GM19351 (cell line): Measurements from ENCODE around the gene SWI5.
"Not testable (repeated sequence)": the region's sequence is repeated elsewhere in the genome, so short reads cannot be mapped to it uniquely, and the experiment has no call there.

Experiments
- ATAC-seq: cut with Tn5 transposase; IDR thresholded peaks from one replicate; pipeline ENCODE4 v1.9.1; 2021; ENCODE audit warnings: mild to moderate bottlenecking, moderate library complexity; ENCODE audit not compliant: unreplicated experiment

SWI5 gene

DNA sequence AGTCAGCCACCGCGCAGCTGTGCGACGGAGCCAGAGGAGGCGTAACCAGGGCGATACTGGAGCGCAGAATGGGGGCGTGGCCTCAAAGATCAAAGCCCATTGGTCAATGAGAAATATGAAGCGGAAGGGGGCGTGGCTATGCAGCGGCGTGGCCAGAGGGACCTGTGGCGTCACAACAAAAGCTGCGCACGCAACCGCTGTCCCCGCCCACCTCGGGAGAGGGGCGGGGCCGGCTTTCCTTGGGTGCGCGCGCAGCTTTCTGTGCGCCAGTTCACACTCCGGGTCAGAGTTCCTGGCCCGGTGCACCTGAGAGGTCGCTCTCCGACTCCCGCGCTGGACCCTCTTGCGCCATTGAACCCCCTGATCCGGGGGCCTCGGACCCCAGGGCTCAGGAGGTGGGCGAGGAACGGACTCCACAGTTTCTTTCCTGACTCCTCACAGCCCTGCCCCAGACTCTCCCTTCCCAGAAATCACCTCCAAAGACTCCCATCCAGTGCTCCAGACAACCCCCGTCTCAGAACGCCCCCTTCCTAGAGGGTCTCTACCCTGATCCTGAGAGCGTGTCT, at the start of gene SWI5:
Gene SWI5 (plus strand): TSS at position 269 of the 566 bp plus-strand sequence.
- ATAC-seq, result peak; percentile 92

GRCh38 chr9:128226412-128226801, 49.7 kb upstream of the SWI5 start:
- no peak for ATAC-seq

DNA sequence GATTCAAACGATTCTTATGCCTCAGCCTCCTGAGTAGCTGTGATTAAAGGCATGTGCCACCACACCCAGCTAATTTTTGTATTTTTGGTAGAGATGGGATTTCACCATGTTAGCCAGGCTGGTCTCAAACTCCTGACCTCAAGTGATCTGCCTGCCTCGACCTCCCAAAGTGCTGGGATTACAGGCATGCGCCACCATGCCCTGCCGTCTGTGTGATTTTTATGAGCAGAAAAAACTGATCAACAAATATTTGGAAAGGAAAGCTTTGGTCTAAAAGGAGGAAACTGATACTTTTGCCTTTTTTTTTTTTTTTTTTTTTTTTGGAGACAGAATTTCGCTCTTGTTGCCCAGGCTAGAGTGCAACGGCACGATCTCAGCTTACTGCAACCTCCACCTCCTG, 45.2 kb upstream of the SWI5 start:
- not testable (repeated sequence) for ATAC-seq

DNA sequence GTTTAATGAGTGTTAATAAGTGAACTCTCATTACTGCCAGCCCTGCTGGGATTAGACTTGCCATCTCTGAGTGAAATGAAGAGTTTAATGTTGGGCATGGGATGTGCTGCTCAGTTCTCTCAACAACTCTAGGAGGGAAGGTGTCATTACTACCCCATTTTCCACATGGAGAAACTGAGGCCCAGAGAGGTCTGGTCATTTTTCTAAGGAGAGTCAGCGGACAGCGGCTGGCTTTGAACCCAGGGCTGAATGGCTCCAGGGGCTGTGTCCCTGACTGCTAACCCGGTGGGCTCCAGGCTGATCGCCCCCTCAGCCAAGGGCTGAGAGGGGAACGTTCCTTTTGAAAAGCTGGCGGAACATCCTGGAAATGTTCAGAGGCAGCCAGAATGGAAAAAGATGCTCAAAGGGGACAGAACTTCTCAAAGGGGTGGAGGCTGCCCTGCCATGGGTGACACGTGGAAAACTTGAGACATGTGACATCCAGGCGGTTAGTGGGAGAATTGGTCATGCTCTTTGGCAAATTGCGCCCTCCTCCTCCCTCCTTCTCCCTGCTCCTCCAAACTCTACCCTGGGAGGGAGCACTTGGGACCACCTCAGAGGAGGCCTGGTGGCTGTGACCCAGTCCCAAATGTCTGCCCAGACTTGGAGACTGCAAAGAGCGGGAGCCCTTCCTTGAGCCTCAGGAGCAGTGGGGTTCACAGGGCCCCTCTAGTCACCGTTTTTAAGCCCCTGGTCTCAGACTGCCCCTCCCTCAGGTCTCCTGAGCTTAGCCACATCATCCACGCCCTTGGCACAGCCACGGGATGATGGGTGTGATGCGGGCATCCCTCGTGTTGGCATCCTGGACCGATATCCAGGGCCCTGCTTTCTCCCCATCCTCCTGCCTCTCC, 44.2 kb upstream of the SWI5 start:
- no peak for ATAC-seq

DNA sequence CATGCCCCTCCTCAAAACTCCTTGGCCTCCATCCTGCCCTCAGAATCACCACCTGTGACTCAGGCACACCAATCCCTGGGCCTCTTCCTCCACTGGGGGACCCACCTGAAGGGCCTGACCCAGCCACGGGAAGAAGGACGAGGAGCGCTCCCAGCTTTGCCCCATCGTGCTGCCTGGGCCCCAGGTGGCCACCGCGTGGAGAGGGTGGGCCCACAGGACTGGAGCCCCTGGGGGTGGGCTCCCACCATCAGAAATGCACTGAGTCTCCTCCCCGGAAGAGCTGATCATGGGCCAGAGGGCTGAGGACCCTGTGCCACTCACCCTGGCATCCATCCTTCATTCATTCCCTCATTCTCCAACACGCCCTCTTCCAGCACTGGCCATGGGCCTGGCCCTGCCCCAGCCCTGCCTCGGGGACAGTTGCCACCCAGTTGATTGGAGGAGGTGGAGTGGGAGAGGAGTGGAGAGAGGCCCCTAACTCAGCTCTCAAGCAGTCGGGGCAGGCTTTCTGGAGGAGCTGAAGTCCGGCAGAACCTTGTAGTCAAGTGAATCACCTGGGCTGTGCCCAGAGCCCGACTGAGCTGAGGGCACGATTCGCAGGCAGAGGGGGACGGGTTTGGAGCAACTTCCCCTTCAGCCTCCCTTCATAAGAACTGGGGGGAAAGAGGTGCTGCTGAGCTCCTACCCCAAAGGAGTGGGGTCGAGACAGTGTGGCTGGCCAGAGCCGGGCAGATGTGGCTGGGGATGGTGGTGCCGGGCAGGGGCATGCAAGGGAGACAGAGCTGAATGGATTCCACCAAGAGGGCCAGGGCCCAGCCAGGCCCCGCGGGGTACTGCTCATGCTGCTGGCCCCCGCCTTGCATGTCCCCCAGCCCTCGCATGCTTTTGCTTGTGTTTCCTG, 43.3 kb upstream of the SWI5 start:
- no peak for ATAC-seq

GRCh38 chr9:128233817-128234406, 42.2 kb upstream of the SWI5 start:
- ATAC-seq, result no peak

- no peak for ATAC-seq
Observed at GRCh38 chr9:128242124-128242523, 34.0 kb upstream of the SWI5 start.

- no peak for ATAC-seq
Observed at GRCh38 chr9:128242828-128243214, 33.3 kb upstream of the SWI5 start.

- no peak for ATAC-seq
Observed at GRCh38 chr9:128243215-128244018, 32.7 kb upstream of the SWI5 start.

DNA sequence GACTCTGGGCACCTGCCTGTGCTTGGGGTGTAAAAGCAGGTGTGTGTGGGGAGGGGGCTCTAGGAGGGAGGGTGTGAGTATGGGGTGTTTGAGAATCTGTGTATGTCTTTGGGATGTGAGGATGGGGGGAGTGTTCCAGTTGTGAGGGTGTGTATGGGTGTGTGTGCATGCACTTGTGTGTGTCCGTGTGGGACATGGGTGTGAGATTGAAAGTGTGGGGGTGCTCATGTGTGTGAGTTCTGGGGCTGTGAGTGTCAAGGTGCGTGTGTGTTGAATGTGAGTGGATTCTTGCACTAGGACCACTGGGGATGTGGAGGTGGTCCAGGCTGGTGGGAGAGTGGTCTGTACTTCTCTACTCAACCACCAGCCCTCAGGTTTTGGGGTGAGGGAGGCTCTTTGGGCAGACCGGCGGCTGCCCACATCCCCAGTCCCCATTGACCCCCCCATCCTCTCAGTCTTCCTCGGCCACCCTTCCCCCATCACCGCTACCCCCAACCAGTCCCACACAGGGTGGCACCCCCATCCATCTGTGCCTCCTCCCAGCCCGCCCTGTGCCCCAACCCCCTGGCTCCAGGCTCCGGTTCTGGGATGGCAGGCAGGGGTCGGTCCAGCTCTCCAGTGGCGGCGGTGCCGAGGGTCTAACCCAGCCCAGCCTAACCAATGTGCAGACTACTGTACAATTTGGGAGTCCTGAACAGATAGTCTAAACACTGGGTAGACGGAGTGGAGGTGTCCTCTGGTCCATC, 31.8 kb upstream of the SWI5 start:
- no peak for ATAC-seq

DNA sequence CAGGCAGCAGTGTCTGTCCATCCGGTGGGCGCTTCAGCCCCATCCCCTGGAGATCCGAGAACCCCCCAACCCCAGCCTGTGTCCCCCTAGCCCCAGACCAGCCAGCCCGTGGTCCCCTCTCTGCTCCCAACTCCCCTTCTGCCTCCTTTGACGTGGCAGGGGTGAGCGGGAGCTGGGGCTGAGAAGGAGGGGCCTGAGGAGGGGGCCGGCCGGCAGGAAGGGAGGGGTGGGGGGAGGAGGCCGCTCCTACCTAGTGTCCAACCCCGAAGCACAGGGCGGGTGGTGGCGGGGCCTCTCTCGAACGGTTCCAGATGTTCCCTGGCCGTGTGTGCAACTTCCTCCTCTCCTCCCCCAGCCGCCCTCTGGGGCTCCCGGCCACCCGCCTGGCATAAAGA, 31.2 kb upstream of the SWI5 start:
- no peak for ATAC-seq

DNA sequence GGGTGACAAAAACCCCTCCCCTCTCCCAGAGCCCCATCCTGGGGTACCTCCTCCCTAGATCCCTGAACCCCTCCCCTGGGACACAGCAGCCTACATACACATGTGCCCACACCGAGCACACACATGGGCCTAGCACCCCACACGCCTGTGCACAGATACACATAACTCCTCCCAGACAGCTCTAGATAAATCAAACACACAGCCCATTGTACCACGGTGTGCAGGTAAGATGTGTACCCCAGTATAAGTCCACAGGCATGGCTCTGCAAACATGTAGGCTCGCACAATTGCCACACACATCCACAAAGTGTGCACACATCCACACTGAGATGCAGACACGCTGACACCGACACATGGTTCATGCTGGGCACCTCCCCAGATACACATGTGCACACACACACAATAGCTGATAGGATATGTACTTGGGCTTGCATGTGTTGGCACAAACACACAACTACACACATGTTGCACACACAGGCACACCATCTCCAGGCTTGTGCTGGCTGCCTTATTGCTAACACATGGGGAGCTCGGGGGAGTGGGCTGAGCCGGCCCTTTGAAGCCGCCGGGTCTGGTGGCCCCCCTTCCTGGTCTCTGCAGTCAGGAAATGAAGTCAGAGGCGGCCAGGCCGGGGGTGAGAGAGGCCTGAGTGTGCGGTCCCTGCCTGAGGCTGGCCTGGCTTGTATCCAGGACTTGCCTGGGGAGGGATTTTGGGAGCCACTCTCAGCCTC, 30.5 kb upstream of the SWI5 start:
- no peak for ATAC-seq

DNA sequence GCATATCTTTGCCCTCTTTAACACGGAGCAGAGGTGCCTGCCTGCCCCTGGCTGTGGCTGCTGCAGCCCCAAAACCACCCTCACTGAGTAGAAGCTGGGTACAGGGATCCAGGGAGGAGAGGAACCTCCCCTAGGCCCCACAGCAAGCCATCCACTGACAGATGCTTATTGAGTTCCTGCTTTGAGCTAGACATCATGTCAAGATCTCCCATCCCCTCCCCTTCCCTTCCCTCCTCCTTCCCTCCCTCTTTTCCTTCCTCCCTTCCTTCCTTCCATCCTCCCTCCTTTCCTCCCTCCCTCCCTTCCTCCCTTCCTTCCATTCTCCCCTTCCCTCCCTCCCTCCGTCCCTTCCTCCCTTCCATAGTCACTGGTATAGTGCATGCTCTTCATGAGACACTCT, 29.6 kb upstream of the SWI5 start:
- no peak for ATAC-seq

DNA sequence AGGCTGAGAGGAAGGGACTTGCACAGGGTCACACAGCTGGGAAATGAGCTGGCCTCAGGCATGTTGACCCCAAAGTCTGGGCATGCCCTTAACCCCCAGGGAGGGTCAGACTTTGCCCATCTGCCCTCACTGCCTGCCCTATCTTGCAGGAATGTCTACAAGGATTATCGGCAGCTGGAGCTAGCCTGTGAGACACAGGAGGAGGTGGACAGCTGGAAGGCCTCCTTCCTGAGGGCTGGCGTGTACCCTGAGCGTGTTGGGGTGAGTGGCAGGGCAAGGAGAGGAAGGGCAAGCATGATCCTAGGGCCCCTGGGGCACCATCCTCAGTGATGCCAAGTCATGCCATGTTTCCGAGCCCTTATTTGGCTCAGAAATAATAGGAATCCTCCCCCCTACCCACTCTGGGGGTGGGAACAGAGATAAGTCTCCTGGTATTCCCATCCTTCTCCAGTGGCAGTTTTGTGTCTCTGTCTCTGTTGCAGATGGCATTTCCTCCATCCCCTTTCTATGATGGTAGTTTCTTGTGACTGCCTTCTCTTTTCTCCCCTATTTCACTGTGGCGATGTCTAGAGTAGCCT, 28.8 kb upstream of the SWI5 start:
- no peak for ATAC-seq

- ATAC-seq, result no peak
Observed at GRCh38 chr9:128249558-128249907, 26.5 kb upstream of the SWI5 start.

DNA sequence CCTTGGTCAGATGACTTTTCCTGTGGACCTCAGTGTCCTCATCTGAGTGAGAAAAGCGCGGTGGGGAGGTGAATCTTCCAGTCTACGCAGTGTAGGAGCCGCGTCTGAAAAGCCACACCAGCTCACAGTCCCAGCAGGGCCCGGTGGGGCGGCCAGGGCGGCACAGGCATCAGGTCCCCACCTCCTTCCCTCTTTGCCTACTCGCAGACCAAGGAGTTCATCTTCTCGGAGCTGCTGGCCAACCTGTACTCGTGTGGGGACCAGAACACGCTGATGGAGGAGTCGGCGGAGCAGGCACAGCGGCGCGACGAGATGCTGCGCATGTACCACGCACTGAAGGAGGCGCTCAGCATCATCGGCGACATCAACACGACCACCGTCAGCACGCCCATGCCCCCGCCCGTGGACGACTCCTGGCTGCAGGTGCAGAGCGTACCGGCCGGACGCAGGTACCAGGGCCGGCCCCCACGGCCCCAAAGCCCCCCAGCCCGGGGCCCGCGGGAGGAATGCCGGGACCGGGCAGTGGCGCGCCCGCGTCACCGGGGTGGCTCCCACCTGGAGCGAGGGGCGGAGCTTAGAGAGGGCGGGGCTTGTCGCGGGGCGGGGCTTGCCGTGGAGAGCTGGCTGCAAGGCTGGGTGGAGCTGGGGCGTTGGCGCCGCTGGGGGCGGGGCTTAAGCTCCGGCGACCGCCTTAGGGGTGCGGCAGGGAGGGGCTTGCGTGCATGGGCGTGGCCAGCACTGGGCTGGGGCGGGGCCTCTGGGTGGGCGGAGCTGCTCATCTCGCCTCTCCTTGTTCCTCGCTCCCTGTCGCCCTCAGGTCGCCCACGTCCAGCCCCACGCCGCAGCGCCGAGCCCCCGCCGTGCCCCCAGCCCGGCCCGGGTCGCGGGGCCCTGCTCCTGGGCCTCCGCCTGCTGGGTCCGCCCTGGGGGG, 25.9 kb upstream of the SWI5 start:
- peak; percentile 92 for ATAC-seq

DNA sequence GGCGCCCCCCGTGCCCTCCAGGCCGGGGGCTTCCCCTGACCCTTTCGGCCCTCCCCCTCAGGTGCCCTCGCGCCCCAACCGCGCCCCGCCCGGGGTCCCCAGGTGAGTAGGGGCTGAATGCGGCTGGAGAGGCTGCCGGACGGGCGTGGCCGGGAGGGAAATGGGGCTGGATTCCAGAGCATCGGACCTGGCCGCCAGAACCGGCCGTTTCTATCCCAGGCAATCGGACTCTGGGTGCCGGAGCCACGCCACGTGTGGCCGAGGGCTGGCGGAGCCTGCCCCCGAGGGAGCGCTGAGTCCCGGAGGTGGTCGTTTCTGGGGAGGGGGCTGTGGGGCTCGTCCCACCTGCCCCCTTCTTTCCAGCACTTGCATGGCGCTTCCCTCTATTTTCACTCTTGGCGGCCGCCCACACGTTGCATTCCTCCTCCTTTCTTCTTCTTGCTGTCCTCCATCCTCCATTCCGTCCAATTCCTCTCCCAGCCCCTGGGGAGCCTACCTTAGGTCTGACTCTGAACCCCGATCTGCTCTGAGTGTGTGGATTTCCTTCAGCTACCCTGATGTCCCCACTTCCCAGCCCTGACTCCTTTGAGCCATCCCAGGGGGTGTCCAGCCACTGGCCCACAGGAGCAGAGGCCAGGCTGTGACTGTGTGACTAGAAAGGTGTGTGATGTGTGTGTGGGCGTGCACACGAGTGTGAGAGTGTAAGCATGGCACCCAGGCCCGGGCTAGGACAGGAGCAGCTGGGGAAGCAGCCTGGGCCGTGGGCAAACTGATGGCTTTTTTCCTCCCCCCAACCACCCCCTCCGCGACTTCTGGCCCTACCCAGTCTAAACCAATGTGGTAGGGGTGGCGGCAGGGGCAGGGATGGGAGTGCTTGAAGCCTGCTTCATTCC, 25.0 kb upstream of the SWI5 start:
- ATAC-seq, result no peak
